ENCODE measurements around the gene ICAM3.
"Not testable (repeated sequence)": the region's sequence is repeated elsewhere in the genome, so short reads cannot be mapped to it uniquely, and the experiment has no call there.

The ICAM3 gene

GRCh38 chr19:10344780-10345179 is 5.4 kb upstream of the ICAM3 start:
- no peak for DNase-seq (ENCODE audit: low read depth)

DNA sequence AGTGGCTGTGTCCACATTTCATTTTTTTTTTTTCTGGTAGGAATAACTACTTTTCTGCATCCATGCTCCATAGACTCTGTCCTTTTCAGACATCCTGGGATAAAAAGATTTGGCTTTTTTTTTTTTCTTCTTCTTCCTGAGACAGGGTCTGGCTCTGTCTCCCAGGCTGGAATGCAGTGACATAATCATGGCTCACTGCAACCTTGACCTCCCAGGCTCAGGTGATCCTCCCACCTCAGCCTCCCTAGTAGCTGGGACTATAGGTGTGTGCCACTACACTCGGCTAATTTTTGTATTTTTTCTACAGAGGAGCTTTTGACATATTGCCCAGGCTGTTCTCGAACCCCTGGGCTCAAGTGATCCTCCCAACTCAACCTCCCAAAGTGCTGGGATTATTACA is 4.1 kb upstream of the ICAM3 start:
- no peak for DNase-seq (ENCODE audit: low read depth)

GRCh38 chr19:10339977-10340376 is 553 bp upstream of the ICAM3 start:
- DNase-seq (ENCODE audit: low read depth), result no peak

GRCh38 chr19:10338940-10339339 is 484 bp downstream of the ICAM3 start:
- DNase-seq (ENCODE audit: low read depth), result no peak

- DNase-seq (ENCODE audit: low read depth), result not testable (repeated sequence)
Measured at GRCh38 chr19:10336725-10337124, 2.7 kb downstream of the ICAM3 start.

DNA sequence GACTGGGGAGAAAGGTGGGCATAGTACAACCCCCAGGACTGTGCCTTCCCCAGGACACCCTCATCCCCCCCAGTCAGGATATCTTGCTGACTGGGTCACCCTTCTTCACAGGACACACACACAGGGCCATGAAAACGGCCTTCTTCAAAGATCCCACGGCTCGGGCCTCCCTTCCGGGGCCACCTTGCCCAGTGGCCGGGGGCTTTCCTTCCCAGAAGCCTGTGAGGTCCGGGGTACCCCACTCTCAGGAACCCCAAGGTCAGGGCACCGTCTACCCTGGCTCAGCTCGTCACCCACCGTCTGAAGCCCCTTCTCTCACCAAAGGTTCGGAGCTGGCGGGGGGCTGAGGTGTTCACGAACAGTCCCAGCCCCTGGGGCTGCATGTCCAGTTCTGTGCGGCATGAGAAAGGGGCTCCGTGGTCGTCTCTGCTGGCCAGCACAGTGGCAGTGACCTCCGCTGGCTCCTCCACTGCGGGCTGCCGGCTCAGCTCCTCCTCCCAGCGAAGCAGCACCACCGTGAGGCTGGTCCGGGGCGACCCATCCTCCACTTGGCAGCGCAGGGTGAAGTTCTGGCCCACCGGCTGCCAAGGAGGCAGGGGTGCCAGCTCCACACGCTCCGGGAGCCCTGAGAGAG is 4.0 kb downstream of the ICAM3 start:
- no peak for DNase-seq (ENCODE audit: low read depth)

DNA sequence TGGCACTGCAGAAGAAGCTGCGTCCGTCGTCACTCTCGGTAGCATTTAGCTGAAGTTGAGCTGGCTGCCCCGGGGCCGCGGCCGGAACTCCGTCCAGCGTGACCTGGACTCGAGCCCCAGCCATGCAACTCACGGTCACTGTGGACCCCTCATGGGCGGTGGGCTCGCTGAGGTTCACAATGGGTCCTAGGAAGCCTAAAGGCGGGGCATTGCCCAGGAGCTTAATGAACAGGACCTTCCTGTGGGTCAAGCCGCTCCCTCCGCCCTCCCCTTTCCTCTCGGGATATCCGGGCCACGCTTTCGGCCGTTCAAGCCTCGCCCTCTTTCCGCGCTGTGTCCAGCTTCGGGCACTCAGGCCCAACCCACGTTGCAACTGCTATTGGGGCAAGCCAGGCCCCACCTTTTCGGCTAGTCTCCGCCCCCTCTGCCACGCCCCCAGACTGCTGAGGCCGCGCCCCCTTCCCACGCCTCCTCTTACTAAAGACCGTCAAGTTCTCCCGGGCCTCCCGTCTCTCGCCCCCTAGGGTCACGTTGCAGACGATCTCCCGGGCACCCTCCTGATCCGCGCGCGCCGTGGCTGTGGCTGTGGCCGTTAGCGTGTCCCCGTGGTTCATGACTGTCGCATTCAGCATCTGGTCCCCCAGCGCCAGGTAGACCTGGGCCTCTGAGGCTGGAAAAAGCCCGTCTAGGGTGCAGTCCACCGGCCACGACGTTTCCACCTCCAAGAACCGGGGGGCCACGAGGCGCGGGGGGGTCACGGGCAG is 4.7 kb downstream of the ICAM3 start:
- DNase-seq (ENCODE audit: low read depth), result peak; percentile 85

DNA sequence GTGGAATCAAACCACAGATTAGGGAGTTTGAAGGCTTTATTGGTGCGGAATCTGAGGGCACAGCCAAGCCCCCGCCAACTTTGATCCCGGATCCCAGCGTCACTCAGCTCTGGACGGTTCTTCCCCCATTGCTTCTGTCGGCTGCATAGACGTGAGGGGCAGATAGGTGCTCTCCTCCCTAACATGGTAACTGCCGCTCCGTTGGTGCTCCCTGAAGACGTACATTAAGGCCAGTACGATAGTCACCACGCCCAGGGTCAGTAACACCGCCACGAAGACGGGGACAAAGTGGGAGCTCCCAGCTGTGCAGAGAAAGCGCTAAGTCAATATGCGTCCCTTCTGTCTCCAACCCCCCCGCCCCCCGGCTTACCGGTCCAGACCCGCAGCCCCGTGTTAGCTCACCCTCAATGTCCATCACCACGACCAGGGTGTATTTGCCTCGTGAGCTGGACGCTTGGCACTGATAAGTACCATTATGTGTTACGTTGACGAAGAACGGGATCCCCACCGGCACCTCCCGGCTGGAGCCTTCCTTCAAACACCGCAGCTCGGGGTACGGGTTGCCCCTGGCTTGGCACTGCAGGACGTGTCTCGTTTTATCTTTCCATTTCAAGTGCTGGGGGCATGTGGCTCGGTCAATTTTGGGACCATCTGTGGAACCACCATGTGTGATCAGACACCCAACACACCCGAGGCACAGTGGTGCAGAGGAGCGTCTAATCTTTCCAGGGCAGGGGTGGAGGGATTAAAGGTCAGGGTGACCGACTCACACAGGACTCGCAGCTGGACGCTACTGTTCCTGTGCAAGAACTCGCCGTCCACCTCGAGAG is 5.5 kb downstream of the ICAM3 start:
- DNase-seq (ENCODE audit: low read depth), result no peak

DNA sequence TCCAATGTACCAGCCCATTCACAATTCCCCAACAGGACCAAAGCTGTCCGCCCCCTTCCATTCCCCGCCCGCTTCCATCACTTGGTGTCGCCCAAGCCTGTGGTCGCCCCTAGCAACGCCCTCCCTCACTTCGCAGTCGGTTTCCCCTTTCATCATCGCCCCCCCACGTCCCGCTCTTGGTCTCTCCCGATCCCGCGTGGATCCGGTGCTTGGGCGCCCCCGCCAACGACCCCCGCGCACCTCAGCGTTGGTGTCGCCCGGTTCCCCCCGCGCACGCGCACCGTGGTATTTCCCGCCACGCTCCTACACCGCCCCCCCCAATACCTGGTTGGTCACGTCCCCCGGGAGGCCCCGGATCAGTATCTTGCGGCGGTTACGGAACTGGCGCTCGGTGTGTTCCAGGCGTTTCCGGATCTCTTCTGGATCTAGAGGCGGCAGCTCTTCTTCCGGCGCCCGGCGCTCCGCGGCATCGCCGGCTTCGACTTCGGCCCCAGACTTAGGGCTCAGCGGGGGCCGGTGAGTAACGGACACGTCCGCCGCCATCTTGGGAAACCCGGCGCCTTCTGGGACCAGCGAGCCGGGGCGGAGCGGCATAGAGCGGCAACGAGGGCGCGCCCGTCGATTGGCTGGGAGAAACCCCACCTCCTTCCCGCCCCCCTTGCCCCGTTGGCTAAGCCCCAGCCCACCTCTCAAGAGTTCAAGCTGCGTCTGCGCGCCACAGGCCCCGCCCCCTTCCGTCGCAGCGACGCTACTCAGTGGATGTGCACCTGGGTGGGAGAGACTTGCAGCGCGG is 6.3 kb downstream of the ICAM3 start, which contains the start of gene RAVER1:
Gene RAVER1 (minus strand): TSS at position 565 of the 793 bp plus-strand sequence. CDS start 22 bp downstream, at position 543.
- peak; percentile 83 for DNase-seq (ENCODE audit: low read depth)

GRCh38 chr19:10332158-10332964 is 7.1 kb downstream of the ICAM3 start:
- no peak for DNase-seq (ENCODE audit: low read depth)

GRCh38 chr19:10329555-10329954 is 9.9 kb downstream of the ICAM3 start:
- DNase-seq (ENCODE audit: low read depth), result no peak

DNA sequence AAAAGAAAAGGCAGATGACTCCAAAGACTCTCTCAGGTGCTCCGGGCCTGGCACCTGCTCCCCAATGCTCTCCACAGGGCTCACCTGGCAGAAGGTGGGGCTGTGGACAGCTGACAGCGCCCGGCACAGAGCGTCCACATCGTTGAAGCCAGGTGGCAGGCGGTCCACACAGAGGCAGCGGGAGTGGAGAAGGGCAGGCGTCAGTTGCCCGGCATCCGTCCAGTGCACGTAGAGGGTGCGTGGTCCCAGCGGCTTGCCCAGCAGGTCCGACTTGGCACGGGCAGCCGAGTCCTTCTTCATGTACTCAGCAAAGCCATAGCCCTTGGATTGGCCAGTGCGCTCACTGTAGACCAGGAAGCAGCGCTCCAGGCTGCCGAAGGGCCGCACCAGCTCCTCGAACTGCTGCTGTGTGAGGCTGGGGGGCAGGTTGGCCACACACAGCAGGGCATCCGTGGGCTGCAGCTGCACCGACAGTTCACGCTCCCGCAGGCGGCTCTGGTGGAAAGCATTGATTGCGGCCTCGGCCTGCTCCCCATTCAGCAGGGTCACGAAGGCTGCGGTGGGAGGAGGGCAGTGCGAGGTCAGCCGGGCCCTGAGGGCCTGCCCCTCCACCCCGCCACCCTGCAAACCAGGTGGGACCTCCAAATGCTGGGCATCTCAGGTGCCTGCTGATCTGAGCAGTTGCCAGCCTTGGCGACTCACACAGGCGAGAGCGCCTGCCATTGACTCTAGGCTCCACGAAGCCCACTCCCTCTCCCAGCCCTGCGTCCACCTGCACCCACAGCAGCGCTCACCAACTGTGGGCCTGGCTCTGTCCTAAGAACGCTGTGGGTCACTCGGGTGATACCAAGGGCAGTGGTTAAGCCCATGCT is 10.6 kb downstream of the ICAM3 start:
- no peak for DNase-seq (ENCODE audit: low read depth)

DNA sequence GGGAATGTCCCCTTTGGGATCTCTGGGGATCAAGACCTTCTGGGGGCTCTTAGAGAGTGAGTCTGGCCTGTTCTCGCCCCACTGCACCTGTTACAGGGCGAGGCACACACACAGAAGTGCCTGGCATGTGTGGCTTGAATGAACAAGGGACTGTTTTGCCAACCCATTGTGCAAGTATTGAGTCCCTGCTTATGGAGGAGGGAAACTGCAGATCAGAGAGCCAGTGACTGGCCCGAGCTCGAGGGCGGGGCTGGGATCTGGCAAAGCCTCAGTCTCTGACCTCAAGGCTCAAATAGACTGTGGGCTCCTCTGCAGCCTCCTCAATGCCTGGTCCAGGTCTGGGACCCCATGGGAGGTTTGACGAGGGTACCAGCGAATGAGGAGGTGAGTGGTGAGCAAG is 11.6 kb downstream of the ICAM3 start:
- DNase-seq (ENCODE audit: low read depth), result no peak

- DNase-seq (ENCODE audit: low read depth), result no peak
Measured at GRCh38 chr19:10325732-10326131, 13.7 kb downstream of the ICAM3 start.

- DNase-seq (ENCODE audit: low read depth), result no peak
Measured at GRCh38 chr19:10321874-10322835, 17.3 kb downstream of the ICAM3 start.

GRCh38 chr19:10321417-10321797 is 18.0 kb downstream of the ICAM3 start:
- DNase-seq (ENCODE audit: low read depth), result no peak

- no peak for DNase-seq (ENCODE audit: low read depth)
Measured at GRCh38 chr19:10320602-10321416, 18.6 kb downstream of the ICAM3 start.
